Measurements from ENCODE around the gene LRRC26. TPM values are rescaled to one million over a fixed set of nuclear protein-coding genes. Genes with fewer than 3 reads are reported as not detected.

Gene LRRC26
- polyA plus RNA-seq, 3 donors = not detected

Small RNA genes within 50 kb of the gene (small RNA-seq; reads per million reads assigned to genes)
- not detected for gene MIR3621 (ENCODE audit: insufficient read length, low read depth)

Other genes with a start within 250 kb of the LRRC26 start
- gene FBXW5, start 225.3 kb downstream of the LRRC26 start, polyA plus RNA-seq = 100 to 1,000 TPM in 1 of 3 donors, 10 to 100 TPM in 2; 85.3 to 117 (median 92.7) TPM
- gene C8G, start 224.8 kb downstream of the LRRC26 start, polyA plus RNA-seq = under 1 TPM in 2 of 3 donors, not detected in 1; 0.55 to 0.72 TPM
- gene LCN12, start 217.8 kb downstream of the LRRC26 start, polyA plus RNA-seq = under 1 TPM in 1 of 3 donors, not detected in 2; 0.29 TPM
- gene PTGDS, start 192.5 kb downstream of the LRRC26 start, polyA plus RNA-seq = 1 to 10 TPM in 1 of 3 donors, under 1 TPM in 1, not detected in 1; 0.34 to 1.5 TPM
- under 1 TPM in 1 of 3 donors, not detected in 2; 0.04 TPM for gene LCNL1, start 187.1 kb downstream of the LRRC26 start, polyA plus RNA-seq
- gene PAXX, start 177.6 kb downstream of the LRRC26 start, polyA plus RNA-seq = 10 to 100 TPM; 35.3 to 92.9 (median 40.7) TPM
- gene CLIC3, start 173.5 kb downstream of the LRRC26 start, polyA plus RNA-seq = under 1 TPM in 2 of 3 donors, not detected in 1; 0.29 to 0.51 TPM
- 10 to 100 TPM in 1 of 3 donors, under 1 TPM in 2; 0.18 to 30.7 (median 0.40) TPM for gene ABCA2, start 141.8 kb downstream of the LRRC26 start, polyA plus RNA-seq
- 10 to 100 TPM in 2 of 3 donors, 1 to 10 TPM in 1; 6.1 to 13.4 (median 10.5) TPM for gene FUT7, start 138.0 kb downstream of the LRRC26 start, polyA plus RNA-seq
- 1 to 10 TPM in 1 of 3 donors, under 1 TPM in 1, not detected in 1; 0.51 to 2.7 TPM for gene NPDC1, start 123.9 kb downstream of the LRRC26 start, polyA plus RNA-seq
- gene ENTPD2, start 116.0 kb downstream of the LRRC26 start, polyA plus RNA-seq = not detected
- 1 to 10 TPM in 2 of 3 donors, under 1 TPM in 1; 0.03 to 3.1 (median 1.7) TPM for gene SAPCD2, start 99.5 kb downstream of the LRRC26 start, polyA plus RNA-seq
- gene UAP1L1, start 92.5 kb downstream of the LRRC26 start, polyA plus RNA-seq = 10 to 100 TPM in 2 of 3 donors, 1 to 10 TPM in 1; 5.7 to 16.7 (median 14.8) TPM
- 10 to 100 TPM; 29.3 to 38.2 (median 33.3) TPM for gene MAN1B1, start 83.1 kb downstream of the LRRC26 start, polyA plus RNA-seq
- gene DPP7, start 55.3 kb downstream of the LRRC26 start, polyA plus RNA-seq = 100 to 1,000 TPM in 2 of 3 donors, 10 to 100 TPM in 1; 68.3 to 287 (median 150) TPM
- gene GRIN1, start 30.9 kb downstream of the LRRC26 start, polyA plus RNA-seq = not detected
- not detected for gene TMEM210, start 2.0 kb upstream of the LRRC26 start, polyA plus RNA-seq
- gene ANAPC2, start 18.5 kb upstream of the LRRC26 start, polyA plus RNA-seq = 10 to 100 TPM in 1 of 3 donors, 1 to 10 TPM in 2; 1.9 to 76.8 (median 2.0) TPM
- 100 to 1,000 TPM in 1 of 3 donors, 10 to 100 TPM in 2; 87.0 to 118 (median 98.3) TPM for gene SSNA1, start 18.6 kb upstream of the LRRC26 start, polyA plus RNA-seq
- 1 to 10 TPM in 1 of 3 donors, under 1 TPM in 2; 0.30 to 4.6 (median 0.46) TPM for gene TPRN, start 30.7 kb upstream of the LRRC26 start, polyA plus RNA-seq
- 10 to 100 TPM; 13.1 to 88.1 (median 76.1) TPM for gene TMEM203, start 35.6 kb upstream of the LRRC26 start, polyA plus RNA-seq
- 10 to 100 TPM in 1 of 3 donors, 1 to 10 TPM in 2; 4.4 to 26.9 (median 5.2) TPM for gene NDOR1, start 35.6 kb upstream of the LRRC26 start, polyA plus RNA-seq
- 1 to 10 TPM in 1 of 3 donors, not detected in 2; 1.5 TPM for gene RNF208, start 52.2 kb upstream of the LRRC26 start, polyA plus RNA-seq
- under 1 TPM in 1 of 3 donors, not detected in 2; 0.17 TPM for gene CYSRT1, start 55.1 kb upstream of the LRRC26 start, polyA plus RNA-seq
- gene RNF224, start 57.5 kb upstream of the LRRC26 start, polyA plus RNA-seq = not detected
- gene SLC34A3, start 60.9 kb upstream of the LRRC26 start, polyA plus RNA-seq = not detected
- gene TUBB4B, start 71.2 kb upstream of the LRRC26 start, polyA plus RNA-seq = 100 to 1,000 TPM in 1 of 3 donors, 10 to 100 TPM in 2; 58.1 to 284 (median 70.8) TPM
- not detected for gene STPG3, start 81.2 kb upstream of the LRRC26 start, polyA plus RNA-seq
- gene NELFB, start 85.3 kb upstream of the LRRC26 start, polyA plus RNA-seq = 10 to 100 TPM; 17.3 to 44.2 (median 18.8) TPM
- gene TOR4A, start 107.7 kb upstream of the LRRC26 start, polyA plus RNA-seq = 10 to 100 TPM; 13.7 to 17.6 (median 15.4) TPM
- gene NRARP, start 132.2 kb upstream of the LRRC26 start, polyA plus RNA-seq = 10 to 100 TPM in 1 of 3 donors, not detected in 2; 15.4 TPM